ENCODE measurements around the gene ADGRE1. TPM values are rescaled to one million over a fixed set of nuclear protein-coding genes. Genes with fewer than 3 reads are reported as not detected.
"Not testable (repeated sequence)": the region's sequence is repeated elsewhere in the genome, so short reads cannot be mapped to it uniquely, and the experiment has no call there.

Gene ADGRE1
- total RNA-seq, 4 donors from 2014 or later = 0.13 TPM; not detected in 3

DNA sequence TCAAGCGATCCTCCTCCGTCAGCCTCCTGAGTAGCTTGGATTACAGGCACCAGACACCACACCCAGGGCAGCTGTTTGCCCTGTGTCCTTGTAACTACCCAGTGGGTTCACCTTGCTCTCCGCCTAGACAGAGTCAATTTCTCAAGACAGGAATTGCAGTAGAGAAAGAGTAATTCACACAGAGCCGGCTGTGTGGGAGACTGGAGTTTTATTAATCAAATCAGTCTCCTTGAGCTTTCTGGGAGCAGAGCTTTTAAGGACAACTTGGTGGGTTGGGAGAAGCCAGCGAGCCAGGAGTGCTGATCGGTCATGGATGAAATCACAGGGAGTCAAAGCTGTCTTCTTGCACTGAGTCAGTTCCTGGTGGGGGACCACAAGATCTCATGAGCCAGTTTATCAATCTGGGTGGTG is 20.6 kb upstream of the ADGRE1 start:
- ATAC-seq = no peak
- Histone ChIP-seq H3K9me3 (no peaks in the 10 kb centered on the region), H3K27ac (no peak overlapping the region), H3K36me3 (no peaks in the 10 kb centered on the region), H3K4me1 (peaks cover 0 to 9% (median 0%) of the 10 kb centered on the region in 3 donors), H3K4me3 (no peak overlapping the region), H3K27me3 (peaks cover 80% of the 10 kb centered on the region)
- 28% methylated on average over 4 of the region's 6 CpGs; no CpG with 5 or more reads in 1 of the 2 donors for WGBS, 2 donors (ENCODE audit: low coverage in 1 of 2)
- TF ChIP-seq, protein P1, sequence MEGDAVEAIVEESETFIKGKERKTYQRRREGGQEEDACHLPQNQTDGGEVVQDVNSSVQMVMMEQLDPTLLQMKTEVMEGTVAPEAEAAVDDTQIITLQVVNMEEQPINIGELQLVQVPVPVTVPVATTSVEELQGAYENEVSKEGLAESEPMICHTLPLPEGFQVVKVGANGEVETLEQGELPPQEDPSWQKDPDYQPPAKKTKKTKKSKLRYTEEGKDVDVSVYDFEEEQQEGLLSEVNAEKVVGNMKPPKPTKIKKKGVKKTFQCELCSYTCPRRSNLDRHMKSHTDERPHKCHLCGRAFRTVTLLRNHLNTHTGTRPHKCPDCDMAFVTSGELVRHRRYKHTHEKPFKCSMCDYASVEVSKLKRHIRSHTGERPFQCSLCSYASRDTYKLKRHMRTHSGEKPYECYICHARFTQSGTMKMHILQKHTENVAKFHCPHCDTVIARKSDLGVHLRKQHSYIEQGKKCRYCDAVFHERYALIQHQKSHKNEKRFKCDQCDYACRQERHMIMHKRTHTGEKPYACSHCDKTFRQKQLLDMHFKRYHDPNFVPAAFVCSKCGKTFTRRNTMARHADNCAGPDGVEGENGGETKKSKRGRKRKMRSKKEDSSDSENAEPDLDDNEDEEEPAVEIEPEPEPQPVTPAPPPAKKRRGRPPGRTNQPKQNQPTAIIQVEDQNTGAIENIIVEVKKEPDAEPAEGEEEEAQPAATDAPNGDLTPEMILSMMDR (IDR thresholded peaks at IDR 0.05) = no peak
- TF ChIP-seq POLR2AphosphoS5 (IDR thresholded peaks at IDR 0.05) = no peak
- TF ChIP-seq EP300 (IDR thresholded peaks at IDR 0.05) = no peak
- no peak for TF ChIP-seq POLR2A (IDR thresholded peaks at IDR 0.05)

DNA sequence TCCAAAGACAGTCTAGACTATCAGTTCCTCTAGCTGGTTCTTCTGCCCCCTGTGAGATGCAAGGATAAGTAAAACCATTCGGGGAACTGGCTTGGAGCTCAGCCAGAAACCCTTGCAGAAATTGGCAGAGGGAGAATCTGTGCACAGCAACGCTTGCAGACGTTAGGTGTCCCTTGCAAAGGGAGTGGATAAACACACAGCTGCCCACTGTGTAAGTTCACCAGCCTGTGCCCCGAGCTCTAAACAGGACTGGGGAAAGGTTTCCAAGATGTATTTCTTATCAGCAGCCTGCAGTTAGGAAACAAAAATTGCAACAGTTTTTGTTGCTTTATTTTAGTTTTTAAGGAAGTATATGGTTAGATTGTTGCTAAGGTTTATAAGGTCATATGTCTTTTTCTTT is 19.0 kb upstream of the ADGRE1 start:
- 0 to 4% methylated on average over 1 to 4 of the region's 4 CpGs for WGBS, 2 donors (ENCODE audit: low coverage in 1 of 2)
- Histone ChIP-seq H3K4me1 (peaks cover 0 to under 1% (median 0%) of the 10 kb centered on the region in 3 donors), H3K9me3 (no peaks in the 10 kb centered on the region), H3K27ac (no peak overlapping the region), H3K27me3 (peaks cover 75% of the 10 kb centered on the region), H3K36me3 (no peaks in the 10 kb centered on the region), H3K4me3 (no peak overlapping the region)
- TF ChIP-seq POLR2AphosphoS5 (IDR thresholded peaks at IDR 0.05) (no peak), POLR2A (IDR thresholded peaks at IDR 0.05) (no peak), EP300 (IDR thresholded peaks at IDR 0.05) (no peak)
- TF ChIP-seq, protein P1 (IDR thresholded peaks at IDR 0.05) = no peak
- no peak for ATAC-seq

GRCh38 chr19:6869151-6869882 is 18.1 kb upstream of the ADGRE1 start:
- not testable (repeated sequence) for H3K4me3 ChIP-seq, ATAC-seq, H3K4me1 ChIP-seq, H3K27ac ChIP-seq, H3K9me3 ChIP-seq, H3K36me3 ChIP-seq
- H3K27me3 ChIP-seq = peaks cover 67% of the 10 kb centered on the region
- WGBS, 2 donors (ENCODE audit: low coverage in 1 of 2) = 81 to 89% methylated on average over 14 to 19 of the region's 22 CpGs

DNA sequence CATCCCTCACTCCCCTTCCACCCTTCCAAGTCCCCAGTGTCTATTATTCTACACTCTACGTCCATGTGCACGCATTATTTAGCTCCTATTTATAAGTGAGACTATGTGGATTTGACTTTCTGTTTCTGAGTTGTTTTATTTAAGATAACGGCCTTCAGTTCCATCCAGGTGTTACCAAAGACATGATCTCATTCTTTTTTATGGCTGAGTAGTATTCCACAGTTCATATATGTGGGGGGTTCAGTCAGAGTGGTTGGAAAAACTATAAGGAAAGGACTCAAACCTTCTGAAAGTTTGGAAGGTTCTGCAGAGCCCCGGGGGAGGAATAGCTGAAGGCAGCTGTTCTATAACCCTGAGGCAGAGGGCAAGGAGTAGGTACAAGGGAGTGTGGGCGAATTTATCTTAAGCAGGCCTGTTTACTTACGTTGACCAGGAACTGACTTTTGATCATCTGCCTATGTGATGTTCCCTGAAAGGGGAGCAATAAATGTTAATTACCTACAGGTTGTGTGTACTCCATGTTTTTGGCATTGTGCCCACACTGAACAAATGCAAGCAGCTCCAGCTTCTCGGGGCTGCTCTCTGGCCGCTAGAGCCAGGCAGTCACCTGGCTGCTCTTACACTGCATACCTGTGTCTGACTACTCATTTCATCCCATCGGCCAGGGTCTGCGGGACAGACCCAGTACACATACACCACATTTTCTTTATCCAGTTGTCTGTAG is 13.5 kb upstream of the ADGRE1 start:
- Histone ChIP-seq H3K27ac (no peak overlapping the region), H3K36me3 (no peaks in the 10 kb centered on the region), H3K4me1 (no peaks in the 10 kb centered on the region), H3K27me3 (peaks cover 61% of the 10 kb centered on the region), H3K9me3 (peaks cover 0 to 15% (median 0%) of the 10 kb centered on the region in 3 donors), H3K4me3 (no peak overlapping the region)
- no peak for ATAC-seq
- TF ChIP-seq POLR2AphosphoS5 (IDR thresholded peaks at IDR 0.05) (no peak), EP300 (IDR thresholded peaks at IDR 0.05) (no peak), POLR2A (IDR thresholded peaks at IDR 0.05) (no peak)
- TF ChIP-seq, protein P1 (IDR thresholded peaks at IDR 0.05) = no peak
- 81 to 83% methylated on average over 8 to 9 of the region's 10 CpGs for WGBS, 2 donors (ENCODE audit: low coverage in 1 of 2)

- TF ChIP-seq EP300 (IDR thresholded peaks at IDR 0.05) (no peak), POLR2AphosphoS5 (IDR thresholded peaks at IDR 0.05) (no peak), POLR2A (IDR thresholded peaks at IDR 0.05) (no peak)
- TF ChIP-seq, protein P1 (IDR thresholded peaks at IDR 0.05) = no peak
- Histone ChIP-seq H3K27me3 (peaks cover 61% of the 10 kb centered on the region), H3K36me3 (no peaks in the 10 kb centered on the region), H3K27ac (no peak overlapping the region), H3K4me1 (no peaks in the 10 kb centered on the region), H3K9me3 (peaks cover 0 to 24% (median 0%) of the 10 kb centered on the region in 3 donors), H3K4me3 (no peak overlapping the region)
- ATAC-seq = no peak
- WGBS, 2 donors (ENCODE audit: low coverage in 1 of 2) = 66 to 67% methylated on average over 1 to 2 of the region's 2 CpGs
Observed at GRCh38 chr19:6875218-6875617, 12.2 kb upstream of the ADGRE1 start.
